Body of pancreas (tissue), 4 donors: ENCODE data around the gene ZBTB20.

Experiments used
- CTCF ChIP-seq, 7 experiments: fragments of 450-650 bp in 4 of 7; fragments of 200-600 bp in 3 of 7; sonication (generic) in 3 of 7; IDR thresholded peaks; one replicate each; pipeline ENCODE4 v1.5.1; 2016 to 2019; ENCODE audit warnings: antibody characterized with exemption in 7 of 7
- POLR2A ChIP-seq, 3 donors: fragments of 450-650 bp; IDR thresholded peaks; one replicate each; pipeline ENCODE4 v1.6.1; 2016; ENCODE audit warnings: antibody characterized with exemption in 3 of 3, mild to moderate bottlenecking in 2 of 3

- TF ChIP-seq CTCF (IDR thresholded peaks at IDR 0.05) (no peak), POLR2A (IDR thresholded peaks at IDR 0.05) (no peak)
Observed at GRCh38 chr3:114332342-114333179, 814.5 kb downstream of the ZBTB20 start.
